DOHH2 (cell line): ENCODE data around the gene MDP1.

Experiments
- H3F3A ChIP-seq: fragments of 200-600 bp; sonication (generic), shearing (Covaris generic); 2 replicates; pipeline ENCODE4 v1.6.0; 2016; ENCODE audit warnings: antibody characterized with exemption, mild to moderate bottlenecking; ENCODE audit not compliant: control insufficient read depth, insufficient read depth
- H3K27ac ChIP-seq: fragments of 200-600 bp; sonication (generic); 2 replicates; pipeline ENCODE4 v1.5.1; 2014; ENCODE audit warnings: low read depth, mild to moderate bottlenecking, low read length, moderate library complexity
- H3K27me3 ChIP-seq: fragments of 200-600 bp; sonication (generic); 2 replicates; pipeline ENCODE4 v1.6.1; 2014; ENCODE audit warnings: mild to moderate bottlenecking, low read length, mixed read lengths; ENCODE audit not compliant: control insufficient read depth
- H3K36me3 ChIP-seq: fragments of 200-600 bp; sonication (generic); 2 replicates; pipeline ENCODE4 v1.6.1; 2014; ENCODE audit warnings: mild to moderate bottlenecking, low read length, moderate library complexity, mixed read lengths; ENCODE audit not compliant: control insufficient read depth
- H3K4me1 ChIP-seq: fragments of 200-600 bp; sonication (generic); 2 replicates; pipeline ENCODE4 v1.6.1; 2014; ENCODE audit warnings: mild to moderate bottlenecking, low read length, mixed read lengths; ENCODE audit not compliant: control insufficient read depth
- H3K4me2 ChIP-seq: fragments of 200-600 bp; sonication (generic); 2 replicates; pipeline ENCODE4 v1.6.0; 2014; ENCODE audit warnings: mild to moderate bottlenecking, low read length, moderate library complexity
- H3K4me3 ChIP-seq: fragments of 200-600 bp; sonication (generic); 2 replicates; pipeline ENCODE4 v1.5.1; 2014; ENCODE audit warnings: mild to moderate bottlenecking, low read length, mixed read lengths
- H3K79me2 ChIP-seq: fragments of 200-600 bp; sonication (generic); 2 replicates; pipeline ENCODE4 v1.6.1; 2014; ENCODE audit warnings: mild to moderate bottlenecking, low read length, mixed read lengths; ENCODE audit not compliant: control insufficient read depth
- H3K9me2 ChIP-seq: fragments of 200-600 bp; sonication (generic); replicated peaks from 2 replicates; pipeline ENCODE4 v1.6.1; 2014; ENCODE audit warnings: mild to moderate bottlenecking, low read length, mixed read lengths; ENCODE audit not compliant: control insufficient read depth
- H3K9me3 ChIP-seq: fragments of 200-600 bp; sonication (generic); 2 replicates; pipeline ENCODE4 v1.6.1; 2014; ENCODE audit warnings: antibody characterized with exemption, low read length, mixed read lengths; ENCODE audit not compliant: control insufficient read depth, insufficient read depth
- H4K20me1 ChIP-seq: fragments of 200-600 bp; sonication (generic); 2 replicates; pipeline ENCODE4 v1.6.0; 2014; ENCODE audit warnings: low read depth, mild to moderate bottlenecking, antibody characterized with exemption, low read length, moderate library complexity; ENCODE audit not compliant: control insufficient read depth, insufficient read depth
- CTCF ChIP-seq: fragments of 200-600 bp; sonication (generic); IDR thresholded peaks from one replicate; pipeline ENCODE4 v1.5.1; 2014; ENCODE audit warnings: antibody characterized with exemption, mild to moderate bottlenecking, low read depth, low read length; ENCODE audit not compliant: poor library complexity, severe bottlenecking
- EZH2phosphoT487 ChIP-seq: fragments of 200-600 bp; sonication (generic); IDR thresholded peaks from 2 replicates; pipeline ENCODE4 v1.6.1; 2017; ENCODE audit warnings: borderline replicate concordance, mild to moderate bottlenecking, antibody characterized with exemption, low read length, moderate library complexity, mixed read lengths

MDP1 gene

DNA sequence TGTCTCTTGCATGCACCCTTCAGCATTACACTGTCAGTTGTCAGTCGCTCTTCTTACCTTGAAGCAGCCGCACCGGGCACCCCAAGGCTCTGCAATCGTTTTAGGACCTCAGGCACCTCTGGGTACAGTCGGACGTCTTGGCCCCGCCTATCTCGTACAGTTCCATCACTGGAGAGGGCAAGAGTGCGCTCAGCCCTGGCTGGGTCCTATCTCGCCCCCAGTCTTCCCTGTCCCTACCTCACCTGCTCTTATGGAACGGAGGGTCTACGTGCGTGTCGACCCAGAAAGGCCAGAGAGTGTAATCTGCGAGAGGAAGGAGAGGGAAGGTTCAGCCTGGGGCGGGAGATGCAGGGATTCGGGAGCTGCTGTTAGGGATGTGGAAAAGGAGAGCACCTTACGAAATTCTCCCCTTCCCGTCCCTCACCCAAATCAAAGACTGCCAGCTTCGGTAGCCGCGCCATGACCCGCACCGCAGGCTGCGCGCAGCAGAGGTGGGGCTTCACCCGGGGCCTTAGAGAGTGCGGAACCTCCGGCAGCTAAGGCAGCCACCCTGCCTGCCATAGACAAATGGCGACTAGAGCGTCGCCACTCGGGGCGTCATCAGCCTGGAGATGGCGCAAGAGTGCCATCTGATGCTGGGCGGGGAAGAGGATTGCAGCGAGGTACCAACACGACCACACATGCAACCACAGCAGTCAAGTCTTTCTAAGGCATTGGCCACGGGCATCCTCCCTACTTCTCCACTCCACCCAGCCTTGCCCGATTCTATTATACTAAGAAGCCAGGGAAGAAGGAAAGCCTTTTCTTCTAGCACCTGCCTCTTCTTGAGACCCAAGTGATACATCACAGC, at the start of gene MDP1:
Gene MDP1, minus strand, starts transcription at position 572 of the 850 bp plus-strand sequence. Its CDS starts 111 bp downstream, at position 461.
- H3K27ac ChIP-seq = peak within 1 kb of the TSS; percentile 87
- H3K4me3 ChIP-seq = peak within 1 kb of the TSS; percentile 99
- peaks cover 47% of the 10 kb centered on the region for H3K79me2 ChIP-seq
- no peaks in the 10 kb centered on the region for H3K9me2 ChIP-seq
- no peaks in the 10 kb centered on the region for H3K9me3 ChIP-seq
- H3K27me3 ChIP-seq = no peaks in the 10 kb centered on the region
- no peaks in the 10 kb centered on the region for H4K20me1 ChIP-seq
- TF ChIP-seq EZH2phosphoT487 (no peak), CTCF (peak; percentile 81)
- peaks cover 25% of the 10 kb centered on the region for H3F3A ChIP-seq
- H3K36me3 ChIP-seq = peaks cover 32% of the 10 kb centered on the region
- peaks cover 31% of the 10 kb centered on the region for H3K4me1 ChIP-seq
- H3K4me2 ChIP-seq = peak within 1 kb of the TSS; percentile 82

DNA sequence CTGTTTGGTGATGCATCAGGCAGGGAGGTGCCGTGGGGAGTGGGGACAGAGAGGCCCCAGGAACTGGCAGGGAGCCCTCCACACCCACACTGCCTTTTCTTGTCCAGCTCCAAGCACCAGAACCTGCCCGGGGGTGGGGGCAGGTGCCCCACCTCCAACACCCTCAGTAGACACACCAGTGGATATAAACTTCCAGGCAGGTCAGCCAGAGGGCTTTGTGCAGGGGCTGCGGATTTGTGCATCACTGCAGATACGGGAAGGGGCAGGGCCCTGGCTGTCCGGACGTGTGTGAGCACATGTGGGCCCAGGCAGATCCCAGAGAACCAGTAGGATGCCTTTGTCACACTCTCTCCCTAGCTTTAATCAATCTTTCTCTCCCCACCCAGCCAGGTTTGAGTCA, 48.4 kb upstream of the MDP1 start:
- Histone ChIP-seq H3K27ac (no peak overlapping the region), H3K36me3 (no peaks in the 10 kb centered on the region), H3K4me2 (no peak overlapping the region), H3K4me1 (no peaks in the 10 kb centered on the region), H3K9me2 (no peaks in the 10 kb centered on the region), H4K20me1 (no peaks in the 10 kb centered on the region), H3K27me3 (no peaks in the 10 kb centered on the region), H3K9me3 (no peaks in the 10 kb centered on the region), H3F3A (no peaks in the 10 kb centered on the region), H3K79me2 (no peaks in the 10 kb centered on the region), H3K4me3 (no peak overlapping the region)
- TF ChIP-seq EZH2phosphoT487 = no peak
- TF ChIP-seq CTCF = no peak

GRCh38 chr14:24263848-24264247, 48.0 kb upstream of the MDP1 start:
- no peaks in the 10 kb centered on the region for H3K9me3 ChIP-seq
- no peak overlapping the region for H3K27ac ChIP-seq
- no peaks in the 10 kb centered on the region for H3K79me2 ChIP-seq
- no peak overlapping the region for H3K4me2 ChIP-seq
- H4K20me1 ChIP-seq = no peaks in the 10 kb centered on the region
- H3K36me3 ChIP-seq = no peaks in the 10 kb centered on the region
- no peaks in the 10 kb centered on the region for H3K27me3 ChIP-seq
- H3F3A ChIP-seq = no peaks in the 10 kb centered on the region
- H3K9me2 ChIP-seq = no peaks in the 10 kb centered on the region
- no peak overlapping the region for H3K4me3 ChIP-seq
- TF ChIP-seq EZH2phosphoT487 (no peak), CTCF (no peak)
- no peaks in the 10 kb centered on the region for H3K4me1 ChIP-seq
